GM12878 (cell line): ENCODE data around the gene RPP30. TPM values are rescaled to one million over a fixed set of nuclear protein-coding genes. Genes with fewer than 3 reads are reported as not detected.

Experiments
- ATF3 ChIP-seq: IDR thresholded peaks from 2 replicates; pipeline ENCODE4 v1.6.1; 2011; ENCODE audit warnings: low read depth, mild to moderate bottlenecking, low read length, moderate library complexity, borderline replicate concordance; ENCODE audit errors: extremely low read depth
- BCL11A ChIP-seq: IDR thresholded peaks from 2 replicates; pipeline ENCODE4 v1.6.1; 2011; ENCODE audit warnings: low read depth, low read length
- CEBPB ChIP-seq, 2 experiments: fragments of 150-350 bp in 1 of 2; IDR thresholded peaks; 2 replicates each; pipeline ENCODE4 v1.6.1; 2012 to 2014; ENCODE audit warnings: low read depth in 2 of 2, low read length in 2 of 2, borderline replicate concordance in 1 of 2, inconsistent platforms in 1 of 2
- CREB1 ChIP-seq: IDR thresholded peaks from 2 replicates; pipeline ENCODE4 v1.6.1; 2012; ENCODE audit warnings: low read depth, mild to moderate bottlenecking, inconsistent platforms
- GABPA ChIP-seq: IDR thresholded peaks from 2 replicates; pipeline ENCODE4 v1.6.1; 2014; ENCODE audit warnings: antibody characterized with exemption, low read depth, mild to moderate bottlenecking, inconsistent platforms
- GATAD2B ChIP-seq: fragments of 450-650 bp; conservative IDR thresholded peaks from 2 replicates; pipeline ENCODE4 v1.6.1; 2017; ENCODE audit warnings: low read depth, mild to moderate bottlenecking, moderate library complexity
- IKZF2 ChIP-seq, 2 experiments: fragments of 450-650 bp; IDR thresholded peaks; 2 replicates each; pipeline ENCODE4 v1.6.1; 2017; ENCODE audit warnings: mild to moderate bottlenecking in 2 of 2, moderate library complexity in 2 of 2
- MYB ChIP-seq: fragments of 150-350 bp; IDR thresholded peaks from 2 replicates; pipeline ENCODE4 v1.6.1; 2014; ENCODE audit warnings: mild to moderate bottlenecking, low read depth, low read length, borderline replicate concordance
- NFXL1 ChIP-seq: fragments of 450-650 bp; IDR thresholded peaks from 2 replicates; pipeline ENCODE4 v1.6.1; 2017; ENCODE audit warnings: antibody characterized with exemption, mild to moderate bottlenecking, borderline replicate concordance
- NKRF ChIP-seq: fragments of 450-650 bp; conservative IDR thresholded peaks from 2 replicates; pipeline ENCODE4 v1.6.1; 2017; ENCODE audit warnings: mild to moderate bottlenecking, moderate library complexity
- POLR2AphosphoS2 ChIP-seq: IDR thresholded peaks from 2 replicates; pipeline ENCODE4 v1.6.1; 2011; ENCODE audit warnings: low read depth, mild to moderate bottlenecking, low read length, improper control_type of control experiment, moderate library complexity
- RAD21 ChIP-seq: IDR thresholded peaks from 2 replicates; pipeline ENCODE4 v1.6.1; 2011; ENCODE audit warnings: mild to moderate bottlenecking, low read depth, low read length, moderate library complexity; ENCODE audit not compliant: insufficient read depth
- RELB ChIP-seq: fragments of 450-650 bp; IDR thresholded peaks from 2 replicates; pipeline ENCODE4 v1.6.1; 2017; ENCODE audit warnings: low read depth, mild to moderate bottlenecking, moderate library complexity
- RUNX3 ChIP-seq: IDR thresholded peaks from 2 replicates; pipeline ENCODE4 v1.6.1; 2012; ENCODE audit warnings: low read length, inconsistent platforms
- TARDBP ChIP-seq: IDR thresholded peaks from 2 replicates; pipeline ENCODE4 v1.6.1; 2016; ENCODE audit warnings: borderline replicate concordance
- TBL1XR1 ChIP-seq: IDR thresholded peaks from 2 replicates; pipeline ENCODE4 v1.6.1; 2012; ENCODE audit warnings: low read depth, low read length, improper control_type of control experiment
- ZNF384 ChIP-seq: IDR thresholded peaks from 2 replicates; pipeline ENCODE4 v1.6.1; 2012; ENCODE audit warnings: low read depth, mild to moderate bottlenecking, low read length, improper control_type of control experiment, borderline replicate concordance
- polyA plus RNA-seq, 11 experiments: library from polyadenylated mRNA; depleted of rRNA in 4 of 11; unstranded in 6 of 11; stranded (reverse) in 5 of 11; fragments of >200 nt; fragmentation: Nextera tagmentation in 4 of 11; fragmentation: Illumina TruSeq in 1 of 11; extraction: Ambion mirVana in 4 of 11; extraction: Trizol in 1 of 11; gene quantifications; 1 replicate in 1 of 11; 2 replicates in 10 of 11; pipeline versions ENCODE4 v1.2.1 to v1.2.3, GENCODE V29; 2011 to 2016; ENCODE audit warnings: inconsistent platforms in 2 of 11, missing spikeins in 2 of 11, low read depth in 1 of 11
- total RNA-seq, 4 experiments: library from RNA; depleted of rRNA in 3 of 4; stranded (reverse); fragments of >200 nt in 3 of 4; fragmentation: Illumina TruSeq in 1 of 4; extraction: Trizol in 1 of 4; gene quantifications; 2 replicates each; pipeline versions ENCODE4 v1.2.1 to v1.2.3, GENCODE V29; 2013 to 2021
- TF ChIP-seq, protein P1 (sequence below): IDR thresholded peaks from 2 replicates; pipeline ENCODE4 v1.6.1; 2012; ENCODE audit warnings: low read depth, low read length, improper control_type of control experiment
- TF ChIP-seq, protein P2 (sequence below): IDR thresholded peaks from 2 replicates; pipeline ENCODE4 v1.6.1; 2012; ENCODE audit warnings: mild to moderate bottlenecking, low read depth, low read length

The RPP30 gene
- total and polyA plus RNA-seq, 10 of the 15 experiments (the other 5 are each of a cell fraction or from before 2014, with no cell fraction given), result 48.0 to 208 (median 72.6) TPM

- no peak for TF ChIP-seq NFXL1
- no peak for TF ChIP-seq ATF3
- no peak for TF ChIP-seq MYB
- TF ChIP-seq RELB, result no peak
- no peak for TF ChIP-seq NKRF
- no peak for TF ChIP-seq CEBPB (IDR thresholded peaks at IDR 0.05; ENCODE audit: borderline replicate concordance in 1 of 2, low read depth in 2 of 2, low read length in 2 of 2)
- no peak for TF ChIP-seq TARDBP
- TF ChIP-seq TBL1XR1, result no peak
- TF ChIP-seq POLR2AphosphoS2, result no peak
- TF ChIP-seq GABPA, result no peak
- TF ChIP-seq, protein P1, sequence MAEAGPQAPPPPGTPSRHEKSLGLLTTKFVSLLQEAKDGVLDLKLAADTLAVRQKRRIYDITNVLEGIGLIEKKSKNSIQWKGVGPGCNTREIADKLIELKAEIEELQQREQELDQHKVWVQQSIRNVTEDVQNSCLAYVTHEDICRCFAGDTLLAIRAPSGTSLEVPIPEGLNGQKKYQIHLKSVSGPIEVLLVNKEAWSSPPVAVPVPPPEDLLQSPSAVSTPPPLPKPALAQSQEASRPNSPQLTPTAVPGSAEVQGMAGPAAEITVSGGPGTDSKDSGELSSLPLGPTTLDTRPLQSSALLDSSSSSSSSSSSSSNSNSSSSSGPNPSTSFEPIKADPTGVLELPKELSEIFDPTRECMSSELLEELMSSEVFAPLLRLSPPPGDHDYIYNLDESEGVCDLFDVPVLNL, result 0 out of 2 replicates have a peak, but pooled peaks have one; percentile 15
- no peak for TF ChIP-seq BCL11A
- TF ChIP-seq ZNF384, result no peak
- no peak for TF ChIP-seq GATAD2B
- TF ChIP-seq IKZF2 (IDR thresholded peaks at IDR 0.05), result no peak
- TF ChIP-seq, protein P2, sequence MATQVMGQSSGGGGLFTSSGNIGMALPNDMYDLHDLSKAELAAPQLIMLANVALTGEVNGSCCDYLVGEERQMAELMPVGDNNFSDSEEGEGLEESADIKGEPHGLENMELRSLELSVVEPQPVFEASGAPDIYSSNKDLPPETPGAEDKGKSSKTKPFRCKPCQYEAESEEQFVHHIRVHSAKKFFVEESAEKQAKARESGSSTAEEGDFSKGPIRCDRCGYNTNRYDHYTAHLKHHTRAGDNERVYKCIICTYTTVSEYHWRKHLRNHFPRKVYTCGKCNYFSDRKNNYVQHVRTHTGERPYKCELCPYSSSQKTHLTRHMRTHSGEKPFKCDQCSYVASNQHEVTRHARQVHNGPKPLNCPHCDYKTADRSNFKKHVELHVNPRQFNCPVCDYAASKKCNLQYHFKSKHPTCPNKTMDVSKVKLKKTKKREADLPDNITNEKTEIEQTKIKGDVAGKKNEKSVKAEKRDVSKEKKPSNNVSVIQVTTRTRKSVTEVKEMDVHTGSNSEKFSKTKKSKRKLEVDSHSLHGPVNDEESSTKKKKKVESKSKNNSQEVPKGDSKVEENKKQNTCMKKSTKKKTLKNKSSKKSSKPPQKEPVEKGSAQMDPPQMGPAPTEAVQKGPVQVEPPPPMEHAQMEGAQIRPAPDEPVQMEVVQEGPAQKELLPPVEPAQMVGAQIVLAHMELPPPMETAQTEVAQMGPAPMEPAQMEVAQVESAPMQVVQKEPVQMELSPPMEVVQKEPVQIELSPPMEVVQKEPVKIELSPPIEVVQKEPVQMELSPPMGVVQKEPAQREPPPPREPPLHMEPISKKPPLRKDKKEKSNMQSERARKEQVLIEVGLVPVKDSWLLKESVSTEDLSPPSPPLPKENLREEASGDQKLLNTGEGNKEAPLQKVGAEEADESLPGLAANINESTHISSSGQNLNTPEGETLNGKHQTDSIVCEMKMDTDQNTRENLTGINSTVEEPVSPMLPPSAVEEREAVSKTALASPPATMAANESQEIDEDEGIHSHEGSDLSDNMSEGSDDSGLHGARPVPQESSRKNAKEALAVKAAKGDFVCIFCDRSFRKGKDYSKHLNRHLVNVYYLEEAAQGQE, result no peak
- no peak for TF ChIP-seq CREB1
- TF ChIP-seq RUNX3, result peak; percentile 65
- peak; percentile 64 for TF ChIP-seq RAD21
Measured at GRCh38 chr10:90871279-90871765, 452 bp upstream of the RPP30 start (continued).
